GM19455 (cell line): ENCODE data around the gene RAB6A.

Experiments
- ATAC-seq: cut with Tn5 transposase; IDR thresholded peaks from one replicate; pipeline ENCODE4 v1.9.1; 2021; ENCODE audit not compliant: unreplicated experiment

Gene RAB6A

DNA sequence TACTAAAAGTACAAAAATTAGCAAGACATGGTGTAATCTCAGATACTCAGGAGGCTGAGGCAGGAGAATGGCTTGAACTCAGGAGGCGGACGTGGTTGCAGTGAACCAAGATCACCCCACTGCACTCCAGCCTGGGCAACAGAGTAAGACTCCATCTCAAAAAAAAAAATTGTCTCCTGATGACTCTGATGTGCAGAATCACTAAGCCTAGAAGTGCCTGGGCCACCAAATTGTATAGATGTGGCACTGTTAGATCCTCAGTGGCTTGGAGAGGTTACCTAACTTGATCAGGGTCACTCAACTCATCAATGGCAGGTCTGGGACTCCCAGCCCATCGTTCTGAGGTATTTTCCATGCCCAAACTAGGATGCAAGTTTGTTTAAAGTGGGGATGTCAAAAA lies 103.9 kb downstream of the RAB6A start:
- no peak for ATAC-seq

GRCh38 chr11:73655686-73656085 lies 105.2 kb downstream of the RAB6A start:
- no peak for ATAC-seq

DNA sequence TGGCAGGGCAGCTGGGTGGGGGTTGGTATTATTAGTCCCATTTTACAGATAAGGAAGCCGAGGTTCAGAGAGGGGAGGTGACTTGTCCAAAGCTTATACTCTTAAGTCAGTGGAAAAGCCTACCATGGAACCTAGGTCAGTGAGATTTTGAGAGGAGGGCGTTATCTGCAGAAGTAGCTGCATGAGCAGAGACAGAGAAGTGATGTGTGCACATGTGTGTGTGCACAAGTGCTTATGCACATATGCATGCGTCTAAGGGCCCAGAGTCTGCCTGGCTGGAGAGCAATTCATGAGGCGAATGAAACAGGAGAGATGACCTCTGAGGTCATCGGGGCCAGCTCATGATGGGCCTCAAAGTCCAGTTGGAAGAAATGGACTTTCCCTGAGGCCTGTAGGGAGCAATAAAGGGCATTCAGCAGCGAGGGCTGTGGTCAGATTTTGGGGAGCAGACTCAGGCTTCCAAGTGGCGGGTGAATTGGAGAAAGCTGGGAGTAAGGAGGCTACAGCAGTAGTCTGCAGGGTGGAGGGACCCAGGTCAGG lies 106.3 kb downstream of the RAB6A start:
- ATAC-seq = no peak

DNA sequence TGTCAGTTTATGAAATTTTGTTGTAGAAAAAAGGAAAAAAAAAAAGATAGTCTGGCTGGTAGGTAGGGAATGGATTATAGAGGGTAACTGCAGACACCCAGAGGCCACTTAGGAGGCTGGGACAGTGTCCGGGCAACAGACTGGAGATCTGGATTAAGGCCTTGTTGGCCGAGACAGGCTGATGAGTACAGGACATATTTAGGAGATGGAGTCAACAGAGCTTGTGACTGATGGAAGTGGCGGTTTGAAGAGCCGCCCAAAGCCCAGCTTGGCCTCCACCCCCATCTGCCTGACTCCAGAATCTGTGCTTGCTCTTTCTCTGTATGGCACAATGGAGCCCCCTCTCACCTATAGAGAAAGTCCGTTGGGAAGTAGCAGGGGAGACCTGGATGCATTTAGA lies 106.9 kb downstream of the RAB6A start:
- no peak for ATAC-seq

- ATAC-seq = no peak
Measured at GRCh38 chr11:73652856-73653559, 107.9 kb downstream of the RAB6A start.

GRCh38 chr11:73652046-73652730 lies 108.7 kb downstream of the RAB6A start:
- ATAC-seq = no peak

DNA sequence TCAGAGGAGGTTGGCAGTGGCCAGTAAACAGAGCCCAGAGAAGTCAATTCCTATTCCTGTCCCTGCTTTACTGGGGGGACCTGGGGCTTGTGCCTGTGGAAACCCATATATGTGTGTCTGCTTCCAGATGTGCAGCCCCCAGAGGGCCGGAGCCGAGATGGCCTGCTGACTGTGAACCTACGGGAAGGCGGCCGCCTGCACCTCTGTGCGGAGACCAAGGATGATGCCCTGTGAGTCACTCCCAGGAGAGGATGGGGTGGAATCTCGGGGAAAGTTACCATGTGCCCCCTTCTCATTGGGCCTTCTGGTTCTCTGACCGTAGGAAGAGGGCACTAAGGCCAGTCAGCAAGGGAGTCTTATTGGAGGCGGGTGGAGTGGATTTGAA lies 109.2 kb downstream of the RAB6A start:
- no peak for ATAC-seq

DNA sequence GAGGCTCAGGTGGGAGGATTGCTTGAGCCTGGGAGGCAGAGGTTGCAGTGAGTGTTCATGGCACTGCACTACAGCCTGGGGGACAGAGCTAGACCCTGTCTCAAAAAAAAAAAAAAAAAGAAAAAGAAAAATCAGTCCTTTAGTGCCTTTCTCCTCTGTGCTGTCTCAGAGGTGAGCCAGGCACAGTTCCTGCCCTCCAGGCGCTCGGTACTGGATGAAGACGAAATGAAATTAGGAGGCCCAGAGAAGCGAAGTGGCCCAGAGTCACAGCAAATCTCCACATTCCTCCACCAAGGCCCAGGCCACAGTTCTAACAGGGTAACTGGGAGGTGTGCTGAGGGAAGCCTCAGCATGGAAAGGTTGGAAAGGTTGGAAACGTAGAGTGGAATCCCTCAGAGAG lies 109.6 kb downstream of the RAB6A start:
- ATAC-seq = no peak

GRCh38 chr11:73650400-73650799 lies 110.5 kb downstream of the RAB6A start:
- ATAC-seq = no peak

GRCh38 chr11:73649206-73649605 lies 111.7 kb downstream of the RAB6A start:
- no peak for ATAC-seq

GRCh38 chr11:73648571-73649046 lies 112.3 kb downstream of the RAB6A start:
- ATAC-seq = no peak

GRCh38 chr11:73648121-73648520 lies 112.8 kb downstream of the RAB6A start:
- no peak for ATAC-seq

DNA sequence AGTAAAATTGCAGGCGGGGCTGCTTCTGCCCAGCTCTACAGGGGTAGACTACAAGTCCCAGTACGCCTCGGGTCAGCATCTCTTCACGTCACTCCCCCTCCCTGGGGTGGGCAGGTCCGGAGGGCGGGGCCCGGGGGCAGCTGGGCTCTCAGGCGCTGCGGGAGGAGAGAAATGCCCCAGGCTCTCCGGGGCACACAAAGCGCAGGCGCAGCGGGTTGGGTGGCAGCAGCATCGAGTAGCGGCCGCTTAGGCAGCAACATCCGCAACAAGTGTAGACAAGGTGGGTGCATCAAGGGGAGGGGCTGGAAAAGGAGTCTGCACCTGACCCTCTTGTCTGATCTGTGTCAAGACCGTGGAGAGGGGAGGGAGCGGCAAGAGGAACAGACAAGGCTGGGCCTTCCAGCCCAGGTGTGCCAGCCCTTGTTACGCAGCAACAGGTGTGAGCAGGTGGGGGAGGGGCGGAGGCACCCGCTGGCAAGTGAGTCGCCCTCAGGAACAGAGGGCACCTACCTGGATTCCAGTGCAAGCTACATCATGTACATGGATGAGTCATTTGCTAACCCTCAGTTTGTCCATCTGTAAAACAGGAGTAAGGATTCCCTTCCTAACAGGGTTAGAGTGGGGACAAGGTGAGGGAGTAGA lies 113.3 kb downstream of the RAB6A start:
- ATAC-seq = no peak

- ATAC-seq = no peak
Measured at GRCh38 chr11:73645972-73646631, 114.8 kb downstream of the RAB6A start, which contains the start of gene PLEKHB1. PLEKHB1 (plus strand) TSS chr11:73646581; CDS start chr11:73646609, 28 bp downstream.

GRCh38 chr11:73645121-73645969 lies 115.5 kb downstream of the RAB6A start:
- ATAC-seq = no peak

GRCh38 chr11:73641668-73642067 lies 119.2 kb downstream of the RAB6A start:
- no peak for ATAC-seq

GRCh38 chr11:73640592-73640991 lies 120.3 kb downstream of the RAB6A start:
- ATAC-seq = no peak

DNA sequence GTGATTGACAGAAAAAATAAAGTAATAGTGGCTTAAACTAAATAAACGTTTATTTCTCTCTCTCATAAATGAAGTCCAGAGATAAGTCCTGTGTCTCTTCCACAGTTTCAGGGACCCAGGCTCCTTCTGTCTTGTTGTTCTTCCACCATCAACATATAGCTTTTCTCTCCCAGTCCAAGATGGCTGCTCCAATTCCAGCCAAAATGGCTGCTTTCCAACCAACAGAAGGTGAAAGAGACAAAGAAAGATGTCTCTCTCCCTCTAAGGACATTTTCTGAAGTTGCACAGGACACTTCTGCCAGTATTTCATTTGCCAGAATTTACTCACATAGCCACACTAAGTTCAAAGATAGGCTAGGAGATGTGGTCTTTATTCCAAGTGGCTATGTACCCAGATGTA lies 123.9 kb downstream of the RAB6A start:
- ATAC-seq = no peak

DNA sequence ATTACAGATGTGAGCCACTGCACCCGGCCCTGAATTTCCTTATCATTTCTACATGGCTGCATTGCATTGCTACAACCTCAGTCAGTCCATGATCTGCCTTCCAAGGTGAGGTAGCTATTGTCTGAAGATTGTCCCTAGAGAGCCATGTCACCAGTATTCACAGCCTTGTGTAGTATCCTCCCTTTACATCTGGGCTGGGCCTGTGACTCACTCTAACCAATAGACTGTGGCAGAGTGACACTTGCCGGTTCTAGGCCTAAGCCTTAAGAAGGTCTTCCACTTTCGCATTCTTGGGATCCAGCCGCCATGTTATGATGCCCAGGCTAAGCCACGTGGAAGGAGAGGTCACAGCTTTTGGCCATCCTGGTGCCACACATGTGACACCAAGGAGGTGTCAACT lies 124.6 kb downstream of the RAB6A start:
- no peak for ATAC-seq

GRCh38 chr11:73635721-73636120 lies 125.2 kb downstream of the RAB6A start:
- no peak for ATAC-seq
